ENCODE measurements around the gene LIPE. TPM values are rescaled to one million over a fixed set of nuclear protein-coding genes. Genes with fewer than 3 reads are reported as not detected.

Gene LIPE
- total and polyA plus RNA-seq, 7 donors: 1.6 to 48.0 (median 7.5) TPM

DNA sequence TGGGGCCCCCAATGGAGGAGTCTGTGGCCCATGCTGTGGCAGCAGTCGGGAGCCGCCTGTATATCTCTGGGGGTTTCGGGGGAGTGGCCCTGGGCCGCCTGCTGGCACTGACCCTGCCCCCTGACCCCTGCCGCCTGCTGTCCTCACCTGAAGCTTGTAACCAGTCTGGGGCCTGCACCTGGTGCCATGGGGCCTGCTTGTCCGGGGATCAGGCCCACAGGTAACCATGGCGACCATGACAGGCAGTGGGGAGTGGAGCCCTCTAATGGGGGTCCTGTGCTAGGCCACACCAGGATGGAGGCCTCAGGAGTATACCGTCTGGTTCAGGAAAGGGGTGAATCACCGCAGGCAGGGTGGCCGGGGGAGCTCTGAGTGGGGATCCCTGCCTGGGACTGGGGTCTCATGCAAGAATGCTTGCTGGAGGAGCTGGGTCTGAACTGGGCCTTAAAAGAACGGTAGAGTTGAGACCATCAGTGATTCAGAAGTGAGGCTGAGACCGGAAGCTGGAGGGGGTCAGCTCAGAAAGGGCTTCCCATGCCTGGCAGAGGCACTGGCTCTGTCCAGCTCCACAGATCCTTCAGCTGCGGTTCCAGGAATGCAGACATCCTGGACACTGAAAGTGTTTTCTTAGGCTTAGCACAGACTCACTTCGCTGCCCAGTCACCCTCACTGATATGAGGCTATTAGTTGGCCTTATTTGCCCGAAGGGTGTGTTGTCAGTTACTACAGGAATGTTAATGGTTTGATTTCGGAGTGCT, 66.2 kb downstream of the LIPE start:
- Histone ChIP-seq H3K4me1 (peaks cover 0 to 10% (median 0%) of the 10 kb centered on the region in 4 donors), H3K4me3 (no peak overlapping the region), H3K36me3 (peaks cover 16 to 68% (median 34%) of the 10 kb centered on the region in 4 donors), H3K27ac (no peak overlapping the region), H3K9me3 (no peaks in the 10 kb centered on the region), H3K27me3 (no peaks in the 10 kb centered on the region)
- intact Hi-C loops (cut with DNase I): no loop called here
- no peak for DNase-seq
- WGBS, 2 donors: 92% methylated on average over 16 of the region's 16 CpGs
- TF ChIP-seq POLR2A (IDR thresholded peaks at IDR 0.05) (no peak), EP300 (IDR thresholded peaks at IDR 0.05) (no peak), POLR2AphosphoS5 (IDR thresholded peaks at IDR 0.05) (no peak)
- TF ChIP-seq, protein P1, sequence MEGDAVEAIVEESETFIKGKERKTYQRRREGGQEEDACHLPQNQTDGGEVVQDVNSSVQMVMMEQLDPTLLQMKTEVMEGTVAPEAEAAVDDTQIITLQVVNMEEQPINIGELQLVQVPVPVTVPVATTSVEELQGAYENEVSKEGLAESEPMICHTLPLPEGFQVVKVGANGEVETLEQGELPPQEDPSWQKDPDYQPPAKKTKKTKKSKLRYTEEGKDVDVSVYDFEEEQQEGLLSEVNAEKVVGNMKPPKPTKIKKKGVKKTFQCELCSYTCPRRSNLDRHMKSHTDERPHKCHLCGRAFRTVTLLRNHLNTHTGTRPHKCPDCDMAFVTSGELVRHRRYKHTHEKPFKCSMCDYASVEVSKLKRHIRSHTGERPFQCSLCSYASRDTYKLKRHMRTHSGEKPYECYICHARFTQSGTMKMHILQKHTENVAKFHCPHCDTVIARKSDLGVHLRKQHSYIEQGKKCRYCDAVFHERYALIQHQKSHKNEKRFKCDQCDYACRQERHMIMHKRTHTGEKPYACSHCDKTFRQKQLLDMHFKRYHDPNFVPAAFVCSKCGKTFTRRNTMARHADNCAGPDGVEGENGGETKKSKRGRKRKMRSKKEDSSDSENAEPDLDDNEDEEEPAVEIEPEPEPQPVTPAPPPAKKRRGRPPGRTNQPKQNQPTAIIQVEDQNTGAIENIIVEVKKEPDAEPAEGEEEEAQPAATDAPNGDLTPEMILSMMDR (IDR thresholded peaks at IDR 0.05): no peak

DNA sequence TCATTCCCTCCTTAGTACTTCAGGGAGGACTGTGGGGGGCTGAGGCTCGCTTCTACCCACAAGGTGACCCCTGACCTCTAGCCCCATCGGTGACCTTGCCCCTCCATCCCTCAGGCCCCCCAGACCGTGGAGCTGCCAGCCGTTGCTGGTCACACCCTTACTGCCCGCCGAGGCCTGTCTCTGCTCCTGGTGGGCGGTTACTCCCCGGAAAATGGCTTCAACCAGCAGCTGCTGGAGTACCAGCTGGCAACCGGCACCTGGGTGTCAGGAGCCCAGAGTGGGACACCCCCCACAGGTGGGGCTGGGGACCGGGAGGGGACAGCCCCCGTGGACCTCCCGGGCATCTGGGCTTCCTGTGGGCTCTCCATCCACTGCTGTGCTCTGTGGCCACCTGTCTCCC, 69.9 kb downstream of the LIPE start:
- Histone ChIP-seq H3K36me3 (peaks cover 17 to 85% (median 34%) of the 10 kb centered on the region in 4 donors), H3K27ac (no peak overlapping the region), H3K4me1 (no peaks in the 10 kb centered on the region), H3K4me3 (no peak overlapping the region), H3K9me3 (no peaks in the 10 kb centered on the region), H3K27me3 (no peaks in the 10 kb centered on the region)
- WGBS, 2 donors: 91 to 92% methylated on average over 12 of the region's 12 CpGs
- intact Hi-C loops (cut with DNase I): no loop called here
- TF ChIP-seq, protein P1 (IDR thresholded peaks at IDR 0.05): no peak
- TF ChIP-seq EP300 (IDR thresholded peaks at IDR 0.05) (no peak), POLR2AphosphoS5 (IDR thresholded peaks at IDR 0.05) (no peak), POLR2A (IDR thresholded peaks at IDR 0.05) (no peak)
- DNase-seq: no peak

DNA sequence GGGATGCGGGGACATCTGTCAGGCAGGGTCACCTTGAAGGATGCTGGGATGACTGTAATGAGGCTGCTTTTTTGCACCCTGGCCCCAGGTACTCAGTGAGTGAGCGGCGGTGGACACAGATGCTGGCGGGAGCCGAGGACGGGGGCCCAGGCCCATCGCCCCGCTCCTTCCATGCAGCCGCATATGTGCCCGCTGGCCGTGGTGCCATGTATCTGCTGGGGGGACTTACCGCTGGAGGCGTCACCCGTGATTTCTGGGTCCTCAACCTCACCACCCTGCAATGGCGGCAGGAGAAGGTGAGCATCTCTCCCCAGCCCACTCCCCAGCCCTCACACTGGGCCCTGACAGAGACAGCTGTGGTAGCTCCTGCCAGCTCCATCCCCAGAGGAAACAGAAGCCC, 70.5 kb downstream of the LIPE start:
- Histone ChIP-seq H3K27ac (no peak overlapping the region), H3K36me3 (peaks cover 17 to 85% (median 34%) of the 10 kb centered on the region in 4 donors), H3K4me1 (no peaks in the 10 kb centered on the region), H3K9me3 (no peaks in the 10 kb centered on the region), H3K27me3 (no peaks in the 10 kb centered on the region), H3K4me3 (no peak overlapping the region)
- intact Hi-C loops (cut with DNase I): no loop called here
- WGBS, 2 donors: 97 to 98% methylated on average over 15 of the region's 15 CpGs
- no peak for DNase-seq
- TF ChIP-seq, protein P1 (IDR thresholded peaks at IDR 0.05): no peak
- TF ChIP-seq POLR2A (IDR thresholded peaks at IDR 0.05): no peak
- no peak for TF ChIP-seq EP300 (IDR thresholded peaks at IDR 0.05)
- no peak for TF ChIP-seq POLR2AphosphoS5 (IDR thresholded peaks at IDR 0.05)

DNA sequence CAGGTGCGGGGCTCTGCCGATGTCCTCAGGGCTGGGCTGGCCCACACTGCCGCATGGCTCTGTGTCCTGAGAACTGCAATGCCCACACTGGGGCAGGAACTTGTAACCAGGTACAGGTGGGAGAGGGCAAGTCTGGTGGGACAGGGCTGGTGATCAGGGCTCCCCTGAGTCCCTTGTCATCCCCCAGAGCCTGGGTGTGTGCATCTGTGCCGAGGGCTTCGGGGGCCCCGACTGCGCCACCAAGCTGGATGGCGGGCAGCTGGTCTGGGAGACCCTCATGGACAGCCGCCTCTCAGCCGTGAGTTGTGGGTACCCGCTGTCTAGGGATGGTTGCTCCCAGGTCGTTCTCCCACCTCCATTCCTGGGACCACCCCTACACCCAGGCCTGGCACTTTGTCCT, 71.3 kb downstream of the LIPE start:
- Histone ChIP-seq H3K4me3 (no peak overlapping the region), H3K9me3 (no peaks in the 10 kb centered on the region), H3K36me3 (peaks cover 17 to 90% (median 34%) of the 10 kb centered on the region in 4 donors), H3K4me1 (no peaks in the 10 kb centered on the region), H3K27me3 (no peaks in the 10 kb centered on the region), H3K27ac (no peak overlapping the region)
- no peak for DNase-seq
- TF ChIP-seq EP300 (IDR thresholded peaks at IDR 0.05): no peak
- TF ChIP-seq POLR2AphosphoS5 (IDR thresholded peaks at IDR 0.05): no peak
- TF ChIP-seq POLR2A (IDR thresholded peaks at IDR 0.05): no peak
- TF ChIP-seq, protein P1 (IDR thresholded peaks at IDR 0.05): no peak
- WGBS, 2 donors: 96% methylated on average over 12 of the region's 12 CpGs
- intact Hi-C loops (cut with DNase I): no loop called here
